HG03378 (cell line): ENCODE data around the gene RUSF1.

Experiments used
- ATAC-seq: cut with Tn5 transposase; IDR thresholded peaks from one replicate; pipeline ENCODE4 v1.9.1; 2021; ENCODE audit warnings: mild to moderate bottlenecking, moderate library complexity; ENCODE audit not compliant: unreplicated experiment

The RUSF1 gene

DNA sequence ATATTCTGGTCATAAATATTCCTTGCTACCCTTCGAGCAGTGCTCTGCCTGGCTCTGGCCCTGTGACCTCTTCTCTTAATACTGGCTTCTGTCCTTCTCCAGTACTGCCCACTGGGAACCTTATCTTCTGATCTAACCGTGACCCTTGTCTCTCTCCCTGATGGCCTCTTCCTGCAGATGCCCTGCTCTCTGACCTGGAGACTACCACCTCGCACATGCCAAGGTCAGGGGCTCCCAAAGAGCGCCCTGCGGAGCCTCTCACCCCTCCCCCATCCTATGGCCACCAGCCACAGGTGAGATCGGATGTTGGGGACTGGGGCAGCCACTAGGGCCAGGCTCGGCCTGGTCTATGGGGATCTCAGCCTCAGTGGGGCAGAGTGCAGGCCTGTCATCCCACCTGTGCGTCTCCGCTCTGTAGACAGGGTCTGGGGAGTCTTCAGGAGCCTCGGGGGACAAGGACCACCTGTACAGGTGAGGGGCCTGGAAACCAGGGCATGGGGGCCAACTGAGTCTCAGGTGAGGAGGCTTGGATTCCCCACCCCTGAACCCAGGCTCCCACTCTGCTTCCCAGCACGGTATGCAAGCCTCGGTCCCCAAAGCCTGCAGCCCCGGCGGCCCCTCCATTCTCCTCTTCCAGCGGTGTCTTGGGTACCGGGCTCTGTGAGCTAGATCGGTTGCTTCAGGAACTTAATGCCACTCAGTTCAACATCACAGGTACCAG lies 34.8 kb downstream of the RUSF1 start:
- no peak for ATAC-seq

DNA sequence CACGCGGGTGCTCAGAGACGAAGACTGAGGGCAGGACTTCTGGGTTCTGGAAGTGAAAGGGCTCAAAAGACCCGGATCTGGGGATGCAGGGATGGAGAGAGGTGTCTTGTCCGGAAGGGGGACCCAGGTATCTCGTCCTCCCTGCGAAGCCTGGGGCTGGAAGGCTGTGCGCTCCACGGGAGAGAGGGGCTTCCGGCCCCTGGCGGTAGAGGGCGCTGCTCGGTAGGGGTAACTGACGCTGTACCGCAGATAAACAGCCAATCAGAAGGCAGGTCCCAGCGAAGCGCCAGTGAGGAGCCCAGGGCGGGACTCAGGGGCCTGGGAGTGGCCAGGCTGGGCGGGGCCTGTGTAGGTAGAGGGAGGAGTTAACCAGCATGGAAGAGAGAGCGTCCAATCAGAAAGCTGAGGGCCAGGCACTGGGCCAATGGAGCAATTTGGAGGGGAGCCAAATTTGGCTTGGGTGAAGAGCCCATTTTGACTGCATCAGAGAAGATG lies 35.4 kb downstream of the RUSF1 start:
- ATAC-seq: no peak

DNA sequence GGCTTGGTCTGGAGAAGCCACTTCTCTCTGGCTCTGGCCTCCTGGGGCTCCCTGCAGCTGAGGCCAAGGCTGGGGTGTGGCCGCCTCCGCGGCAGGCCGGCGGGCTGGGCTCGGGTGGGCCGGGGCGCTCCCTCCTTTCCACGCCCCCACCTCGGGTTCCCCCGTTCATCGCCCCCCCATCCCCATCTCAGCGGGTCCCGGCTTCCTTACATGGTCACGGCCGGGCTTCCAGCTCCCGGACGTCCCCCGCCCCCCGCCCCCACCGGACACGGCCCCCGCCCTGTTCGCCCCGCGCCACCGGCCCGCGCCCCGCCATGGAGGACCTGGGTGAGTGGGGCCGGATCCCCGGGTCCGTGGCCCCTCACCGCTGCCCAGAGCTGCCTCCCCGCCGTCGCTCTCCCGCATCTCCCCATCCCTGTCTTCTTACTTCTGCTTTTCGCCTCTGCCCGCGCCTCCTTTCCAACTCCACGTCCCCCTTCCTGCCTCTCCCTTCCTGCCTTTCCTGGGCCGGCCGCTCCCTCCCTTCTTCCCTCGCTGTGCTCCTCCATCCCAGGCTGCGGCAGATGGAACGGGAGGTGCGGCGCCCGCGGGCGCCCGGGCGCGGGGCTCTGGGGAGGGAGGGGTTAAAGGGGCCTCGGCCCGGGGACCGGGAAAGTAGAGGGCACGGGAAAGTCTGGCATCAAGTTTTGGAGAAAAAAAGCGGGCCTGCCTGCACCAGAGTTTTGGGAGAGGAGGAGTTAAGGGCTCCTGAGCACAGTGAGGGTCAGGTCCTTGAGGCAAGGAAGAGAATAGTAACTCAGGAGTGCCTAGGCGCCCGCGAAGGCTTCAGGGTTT lies 36.1 kb downstream of the RUSF1 start, which contains the start of gene TGFB1I1:
TSS of gene TGFB1I1 (plus strand) at position 278 of the 834 bp plus-strand sequence. CDS start at position 315, 37 bp downstream.
- ATAC-seq: no peak

GRCh38 chr16:31471241-31471874 lies 36.8 kb downstream of the RUSF1 start:
- ATAC-seq: no peak

- no peak for ATAC-seq
Measured at GRCh38 chr16:31470615-31471014, 37.6 kb downstream of the RUSF1 start.

DNA sequence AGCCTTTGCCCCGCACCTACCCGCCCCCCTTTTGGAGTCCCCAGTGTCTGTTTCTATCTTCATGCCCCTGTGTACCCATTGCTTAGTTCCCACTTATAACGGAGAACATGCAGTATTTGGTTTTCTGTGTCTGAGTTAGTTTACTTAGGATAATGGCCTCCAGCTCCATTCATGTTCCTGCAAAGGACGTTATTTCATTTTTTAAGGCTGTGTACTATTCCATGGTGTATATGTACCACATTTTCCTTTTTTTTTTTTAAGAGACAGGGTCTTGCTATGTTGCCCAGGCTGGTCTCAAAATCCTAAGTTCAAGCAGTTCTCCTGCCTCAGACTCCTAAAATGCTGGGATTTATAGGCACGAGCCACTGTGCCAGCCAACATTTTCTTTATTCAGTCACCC lies 40.3 kb downstream of the RUSF1 start:
- ATAC-seq: no peak

DNA sequence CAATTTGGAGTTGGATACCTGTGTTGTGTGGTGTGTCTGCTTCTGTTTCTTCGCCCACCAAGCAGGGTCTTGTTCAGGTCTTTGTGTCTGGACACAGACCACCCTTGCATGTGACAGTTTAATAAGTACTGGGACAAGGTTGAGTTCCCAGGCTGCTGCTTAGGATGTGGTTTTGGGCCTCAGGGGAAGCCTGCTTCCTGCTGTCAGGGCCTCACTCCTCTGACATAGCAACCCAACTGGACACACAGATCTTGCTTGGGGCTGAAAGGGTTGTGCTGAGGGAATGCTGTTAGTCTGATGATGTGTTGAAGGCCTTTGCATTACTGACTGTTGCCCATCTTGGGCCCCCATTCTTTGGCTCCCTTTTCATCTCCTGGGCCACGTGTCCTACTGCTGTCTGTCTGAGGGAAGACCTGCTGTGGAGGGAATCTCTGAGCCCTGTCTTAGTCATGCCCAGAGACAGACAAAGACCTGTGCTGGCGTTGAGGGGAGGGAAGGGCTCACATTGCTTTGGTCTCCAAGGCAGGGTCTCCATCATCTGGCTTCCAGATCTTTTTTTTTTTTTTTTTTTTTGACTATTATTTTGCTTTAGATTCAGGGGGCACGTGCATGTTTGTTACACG lies 40.9 kb downstream of the RUSF1 start:
- ATAC-seq: peak; percentile 74

DNA sequence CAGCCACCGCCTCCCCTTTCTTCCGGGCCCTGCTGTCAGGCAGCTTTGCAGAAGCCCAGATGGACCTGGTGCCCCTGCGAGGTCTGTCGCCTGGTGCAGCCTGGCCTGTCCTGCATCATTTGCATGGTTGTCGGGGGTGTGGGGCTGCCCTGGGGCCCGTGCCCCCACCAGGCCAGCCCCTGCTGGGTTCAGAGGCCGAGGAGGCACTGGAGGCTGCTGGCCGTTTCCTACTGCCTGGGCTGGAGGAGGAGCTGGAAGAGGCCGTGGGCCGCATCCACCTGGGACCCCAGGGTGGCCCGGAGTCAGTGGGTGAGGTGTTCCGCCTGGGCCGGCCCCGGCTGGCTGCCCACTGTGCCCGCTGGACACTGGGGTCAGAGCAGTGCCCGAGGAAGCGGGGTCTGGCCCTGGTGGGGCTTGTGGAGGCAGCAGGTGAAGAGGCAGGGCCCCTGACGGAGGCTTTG lies 41.8 kb downstream of the RUSF1 start:
- no peak for ATAC-seq

GRCh38 chr16:31465788-31466370 lies 42.3 kb downstream of the RUSF1 start:
- no peak for ATAC-seq

- no peak for ATAC-seq
Measured at GRCh38 chr16:31464781-31465260, 43.4 kb downstream of the RUSF1 start.

GRCh38 chr16:31464348-31464769 lies 43.8 kb downstream of the RUSF1 start:
- ATAC-seq: no peak

- ATAC-seq: no peak
Measured at GRCh38 chr16:31461921-31462804, 46.0 kb downstream of the RUSF1 start.

DNA sequence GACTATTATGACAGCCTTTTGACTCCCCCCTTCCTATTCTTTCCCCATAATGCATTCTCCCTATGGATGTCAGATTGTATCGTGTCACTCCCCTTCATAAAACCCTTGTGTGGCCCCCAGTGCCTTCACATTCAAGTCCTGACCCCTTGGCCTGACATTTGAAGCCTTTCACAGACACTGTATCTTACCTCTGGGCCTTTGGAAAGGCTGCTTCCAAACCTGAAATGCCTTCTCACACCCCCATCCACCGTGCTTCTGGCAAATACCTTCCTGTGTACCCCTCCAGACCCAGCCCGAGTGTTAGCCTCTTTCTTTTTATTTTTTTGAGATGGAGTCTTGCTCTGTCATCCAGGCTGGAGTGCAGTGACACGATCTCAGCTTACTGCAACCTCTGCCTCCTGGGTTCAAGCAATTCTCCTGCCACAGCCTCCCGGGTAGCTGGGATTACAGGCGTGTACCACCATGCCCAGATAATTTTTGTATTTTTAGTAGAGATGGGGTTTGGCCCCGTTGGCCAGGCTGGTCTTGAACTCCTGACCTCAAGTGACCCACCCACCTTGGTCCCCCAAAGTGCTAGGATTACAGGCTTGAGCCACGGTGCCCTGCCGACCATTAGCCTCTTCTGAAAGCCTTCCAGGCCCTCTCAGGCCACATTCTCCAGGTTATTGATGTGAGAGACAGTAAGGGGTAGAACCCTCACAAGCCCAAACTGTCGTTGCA lies 46.8 kb downstream of the RUSF1 start:
- ATAC-seq: no peak

- ATAC-seq: no peak
Measured at GRCh38 chr16:31460582-31461002, 47.6 kb downstream of the RUSF1 start.

DNA sequence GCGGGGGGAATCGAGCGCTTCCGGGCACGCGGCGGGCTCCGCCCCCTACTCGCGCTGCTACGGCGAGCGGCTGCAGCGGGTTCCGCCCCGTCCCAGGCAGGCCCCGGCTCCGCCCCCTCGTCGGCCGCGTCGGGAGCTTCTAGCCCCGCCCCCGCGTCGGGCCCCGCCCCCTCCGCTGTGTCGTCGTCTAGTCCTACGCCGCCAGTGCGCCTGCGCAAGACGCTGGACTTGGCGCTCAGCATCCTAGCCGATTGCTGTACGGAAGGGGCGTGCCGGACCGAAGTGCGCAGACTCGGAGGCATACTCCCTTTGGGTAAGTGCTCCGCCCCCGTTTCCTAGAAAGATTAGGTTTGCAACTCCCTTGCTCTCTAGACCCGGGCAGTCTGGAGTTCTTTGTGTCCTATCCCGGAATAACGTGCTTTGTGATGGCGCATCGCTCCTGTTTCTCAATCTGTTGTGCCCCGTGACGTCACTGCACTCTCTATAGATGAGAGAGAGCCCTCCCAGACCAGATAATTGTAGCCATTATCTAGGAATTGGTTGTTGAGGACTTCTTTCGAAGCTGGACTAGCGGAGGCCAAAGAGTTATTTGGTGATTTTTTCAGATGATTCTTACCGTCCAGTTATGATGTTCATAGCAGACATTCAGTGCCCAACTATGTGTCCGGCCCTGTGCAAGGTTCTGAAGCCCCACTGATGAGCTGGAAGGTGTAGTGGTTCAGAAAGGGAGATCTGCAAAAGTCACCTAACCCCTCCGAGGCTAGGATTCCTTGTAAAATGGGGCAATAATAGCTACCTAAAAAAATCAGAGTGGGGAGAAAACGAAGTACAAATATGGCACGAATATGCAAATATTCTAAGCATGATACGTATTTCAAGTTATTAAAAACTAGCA lies 48.3 kb downstream of the RUSF1 start:
- ATAC-seq: peak; percentile 57

GRCh38 chr16:31458844-31459686 lies 49.1 kb downstream of the RUSF1 start, which contains the start of gene ARMC5:
ARMC5 (plus strand) TSS chr16:31459501; CDS start chr16:31459525, 24 bp downstream.
- ATAC-seq: peak; percentile 73
